HepG2 (cell line): ENCODE results near the gene STX8. TPM values are rescaled to one million over a fixed set of nuclear protein-coding genes. Genes with fewer than 3 reads are reported as not detected.

Source experiments
- CEBPB ChIP-seq: IDR thresholded peaks from 2 replicates; pipeline ENCODE4 v1.6.1; 2011; ENCODE audit warnings: low read depth, low read length, improper control_type of control experiment, borderline replicate concordance
- STAT6 ChIP-seq: sonication (generic); formaldehyde crosslinking; IDR thresholded peaks from 2 replicates; pipeline ENCODE4 v1.4.0; 2020; ENCODE audit warnings: missing genetic modification reagents, mild to moderate bottlenecking, borderline replicate concordance
- ZBTB43 ChIP-seq: sonication (generic); formaldehyde crosslinking; conservative IDR thresholded peaks from 2 replicates; pipeline ENCODE4 v1.4.0; 2020; ENCODE audit warnings: missing genetic modification reagents
- ZFX ChIP-seq: sonication (generic); formaldehyde crosslinking; IDR thresholded peaks from 2 replicates; pipeline ENCODE4 v1.4.0; 2020; ENCODE audit warnings: mild to moderate bottlenecking, low read depth, missing genetic modification reagents, moderate library complexity
- polyA plus RNA-seq, 8 experiments: library from polyadenylated mRNA; depleted of rRNA in 3 of 8; stranded (reverse) in 7 of 8; unstranded in 1 of 8; fragments of >200 nt; fragmentation: Illumina TruSeq in 4 of 8; extraction: Trizol in 4 of 8; gene quantifications; 2 replicates each; pipeline versions ENCODE4 v1.2.1 to v1.2.3, GENCODE V29; 2011 to 2016; ENCODE audit warnings: low read depth in 4 of 8, missing spikeins in 1 of 8, mixed read lengths in 1 of 8; ENCODE audit not compliant: insufficient read depth in 1 of 8
- total RNA-seq, 5 experiments: library from RNA; depleted of rRNA; stranded (reverse); fragments of >200 nt; fragmentation: Illumina TruSeq; extraction: Trizol; gene quantifications; 2 replicates each; pipeline ENCODE4 v1.2.3, GENCODE V29; 2016; ENCODE audit warnings: low read depth in 1 of 5
- TF ChIP-seq, protein P1 (sequence below): sonication (generic); formaldehyde crosslinking; IDR thresholded peaks from 2 replicates; pipeline ENCODE4 v1.4.0; 2020; ENCODE audit warnings: missing genetic modification reagents, mild to moderate bottlenecking, borderline replicate concordance
- TF ChIP-seq, protein P2 (sequence below), 2 experiments: fragments of 450-650 bp in 1 of 2; sonication (generic) in 1 of 2; formaldehyde crosslinking in 1 of 2; IDR thresholded peaks; 2 replicates each; pipeline versions ENCODE4 v1.6.1 to v1.8.0; 2016 to 2022; ENCODE audit warnings: antibody characterized with exemption in 1 of 2, mild to moderate bottlenecking in 1 of 2, missing genetic modification reagents in 1 of 2
- TF ChIP-seq, protein P3 (sequence below): sonication (generic); formaldehyde crosslinking; conservative IDR thresholded peaks from 2 replicates; pipeline ENCODE4 v1.4.0; 2020; ENCODE audit warnings: missing genetic modification reagents

The STX8 gene
- total and polyA plus RNA-seq, 2 of the 13 experiments (the other 11 are each of a cell fraction or from before 2014, with no cell fraction given) = 36.4 to 53.6 TPM

DNA sequence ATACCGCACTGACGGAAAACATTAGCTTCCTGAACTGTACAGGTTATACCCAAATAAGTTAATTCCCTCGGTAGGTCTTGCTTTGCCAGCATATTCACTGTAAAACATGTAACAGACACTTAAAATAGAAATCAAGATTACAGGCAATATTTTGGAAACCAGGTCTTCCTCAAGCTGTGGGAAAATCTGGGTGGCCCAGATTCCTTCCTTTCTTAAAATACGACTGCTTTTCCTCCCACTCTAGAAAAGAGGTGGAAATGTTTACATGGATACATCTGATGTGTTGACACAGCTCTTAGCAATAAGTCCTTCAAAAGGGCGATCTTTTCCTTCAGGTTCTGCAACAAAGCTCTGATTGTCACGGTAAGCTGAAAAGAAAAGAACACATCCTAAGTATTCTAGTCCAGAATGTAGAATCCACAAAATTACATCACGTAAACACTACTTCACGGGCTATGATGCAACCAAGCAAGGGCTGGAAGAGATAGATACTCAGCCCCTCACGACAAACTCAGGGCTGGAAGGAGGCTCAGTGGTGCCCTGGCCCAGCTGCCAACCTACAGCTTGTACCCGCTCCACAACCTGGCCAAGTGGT is 18.4 kb downstream of the STX8 start (continued):
- TF ChIP-seq STAT6 (no peak), CEBPB (peak; percentile 80), ZBTB43 (CRISPR knock-in tag) (no peak), ZFX (CRISPR knock-in tag) (no peak)
- TF ChIP-seq, protein P1, sequence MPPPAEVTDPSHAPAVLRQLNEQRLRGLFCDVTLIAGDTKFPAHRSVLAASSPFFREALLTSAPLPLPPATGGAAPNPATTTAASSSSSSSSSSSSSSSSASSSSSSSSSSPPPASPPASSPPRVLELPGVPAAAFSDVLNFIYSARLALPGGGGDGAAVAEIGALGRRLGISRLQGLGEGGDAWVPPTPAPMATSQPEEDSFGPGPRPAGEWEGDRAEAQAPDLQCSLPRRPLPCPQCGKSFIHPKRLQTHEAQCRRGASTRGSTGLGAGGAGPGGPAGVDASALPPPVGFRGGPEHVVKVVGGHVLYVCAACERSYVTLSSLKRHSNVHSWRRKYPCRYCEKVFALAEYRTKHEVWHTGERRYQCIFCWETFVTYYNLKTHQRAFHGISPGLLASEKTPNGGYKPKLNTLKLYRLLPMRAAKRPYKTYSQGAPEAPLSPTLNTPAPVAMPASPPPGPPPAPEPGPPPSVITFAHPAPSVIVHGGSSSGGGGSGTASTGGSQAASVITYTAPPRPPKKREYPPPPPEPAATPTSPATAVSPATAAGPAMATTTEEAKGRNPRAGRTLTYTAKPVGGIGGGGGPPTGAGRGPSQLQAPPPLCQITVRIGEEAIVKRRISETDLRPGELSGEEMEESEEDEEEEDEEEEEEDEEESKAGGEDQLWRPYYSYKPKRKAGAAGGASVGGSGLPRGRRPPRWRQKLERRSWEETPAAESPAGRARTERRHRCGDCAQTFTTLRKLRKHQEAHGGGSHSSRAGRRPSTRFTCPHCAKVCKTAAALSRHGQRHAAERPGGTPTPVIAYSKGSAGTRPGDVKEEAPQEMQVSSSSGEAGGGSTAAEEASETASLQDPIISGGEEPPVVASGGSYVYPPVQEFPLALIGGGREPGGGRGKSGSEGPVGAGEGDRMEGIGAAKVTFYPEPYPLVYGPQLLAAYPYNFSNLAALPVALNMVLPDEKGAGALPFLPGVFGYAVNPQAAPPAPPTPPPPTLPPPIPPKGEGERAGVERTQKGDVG (CRISPR knock-in tag) = no peak
- TF ChIP-seq, protein P2, sequence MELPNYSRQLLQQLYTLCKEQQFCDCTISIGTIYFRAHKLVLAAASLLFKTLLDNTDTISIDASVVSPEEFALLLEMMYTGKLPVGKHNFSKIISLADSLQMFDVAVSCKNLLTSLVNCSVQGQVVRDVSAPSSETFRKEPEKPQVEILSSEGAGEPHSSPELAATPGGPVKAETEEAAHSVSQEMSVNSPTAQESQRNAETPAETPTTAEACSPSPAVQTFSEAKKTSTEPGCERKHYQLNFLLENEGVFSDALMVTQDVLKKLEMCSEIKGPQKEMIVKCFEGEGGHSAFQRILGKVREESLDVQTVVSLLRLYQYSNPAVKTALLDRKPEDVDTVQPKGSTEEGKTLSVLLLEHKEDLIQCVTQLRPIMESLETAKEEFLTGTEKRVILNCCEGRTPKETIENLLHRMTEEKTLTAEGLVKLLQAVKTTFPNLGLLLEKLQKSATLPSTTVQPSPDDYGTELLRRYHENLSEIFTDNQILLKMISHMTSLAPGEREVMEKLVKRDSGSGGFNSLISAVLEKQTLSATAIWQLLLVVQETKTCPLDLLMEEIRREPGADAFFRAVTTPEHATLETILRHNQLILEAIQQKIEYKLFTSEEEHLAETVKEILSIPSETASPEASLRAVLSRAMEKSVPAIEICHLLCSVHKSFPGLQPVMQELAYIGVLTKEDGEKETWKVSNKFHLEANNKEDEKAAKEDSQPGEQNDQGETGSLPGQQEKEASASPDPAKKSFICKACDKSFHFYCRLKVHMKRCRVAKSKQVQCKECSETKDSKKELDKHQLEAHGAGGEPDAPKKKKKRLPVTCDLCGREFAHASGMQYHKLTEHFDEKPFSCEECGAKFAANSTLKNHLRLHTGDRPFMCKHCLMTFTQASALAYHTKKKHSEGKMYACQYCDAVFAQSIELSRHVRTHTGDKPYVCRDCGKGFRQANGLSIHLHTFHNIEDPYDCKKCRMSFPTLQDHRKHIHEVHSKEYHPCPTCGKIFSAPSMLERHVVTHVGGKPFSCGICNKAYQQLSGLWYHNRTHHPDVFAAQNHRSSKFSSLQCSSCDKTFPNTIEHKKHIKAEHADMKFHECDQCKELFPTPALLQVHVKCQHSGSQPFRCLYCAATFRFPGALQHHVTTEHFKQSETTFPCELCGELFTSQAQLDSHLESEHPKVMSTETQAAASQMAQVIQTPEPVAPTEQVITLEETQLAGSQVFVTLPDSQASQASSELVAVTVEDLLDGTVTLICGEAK (IDR thresholded peaks at IDR 0.05) = no peak
- TF ChIP-seq, protein P2 (CRISPR knock-in tag; IDR thresholded peaks at IDR 0.05) = no peak
- TF ChIP-seq, protein P3, sequence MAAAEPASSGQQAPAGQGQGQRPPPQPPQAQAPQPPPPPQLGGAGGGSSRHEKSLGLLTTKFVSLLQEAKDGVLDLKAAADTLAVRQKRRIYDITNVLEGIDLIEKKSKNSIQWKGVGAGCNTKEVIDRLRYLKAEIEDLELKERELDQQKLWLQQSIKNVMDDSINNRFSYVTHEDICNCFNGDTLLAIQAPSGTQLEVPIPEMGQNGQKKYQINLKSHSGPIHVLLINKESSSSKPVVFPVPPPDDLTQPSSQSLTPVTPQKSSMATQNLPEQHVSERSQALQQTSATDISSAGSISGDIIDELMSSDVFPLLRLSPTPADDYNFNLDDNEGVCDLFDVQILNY (CRISPR knock-in tag) = no peak
